NCI-H2196 (cell line): ENCODE measurements around the gene IKBKE.

Experiments used
- DNase-seq: peaks from one replicate; lab custom pipeline; 2025; ENCODE audit not compliant: unreplicated experiment; lab: John Stamatoyannopoulos, UW

Gene IKBKE

DNA sequence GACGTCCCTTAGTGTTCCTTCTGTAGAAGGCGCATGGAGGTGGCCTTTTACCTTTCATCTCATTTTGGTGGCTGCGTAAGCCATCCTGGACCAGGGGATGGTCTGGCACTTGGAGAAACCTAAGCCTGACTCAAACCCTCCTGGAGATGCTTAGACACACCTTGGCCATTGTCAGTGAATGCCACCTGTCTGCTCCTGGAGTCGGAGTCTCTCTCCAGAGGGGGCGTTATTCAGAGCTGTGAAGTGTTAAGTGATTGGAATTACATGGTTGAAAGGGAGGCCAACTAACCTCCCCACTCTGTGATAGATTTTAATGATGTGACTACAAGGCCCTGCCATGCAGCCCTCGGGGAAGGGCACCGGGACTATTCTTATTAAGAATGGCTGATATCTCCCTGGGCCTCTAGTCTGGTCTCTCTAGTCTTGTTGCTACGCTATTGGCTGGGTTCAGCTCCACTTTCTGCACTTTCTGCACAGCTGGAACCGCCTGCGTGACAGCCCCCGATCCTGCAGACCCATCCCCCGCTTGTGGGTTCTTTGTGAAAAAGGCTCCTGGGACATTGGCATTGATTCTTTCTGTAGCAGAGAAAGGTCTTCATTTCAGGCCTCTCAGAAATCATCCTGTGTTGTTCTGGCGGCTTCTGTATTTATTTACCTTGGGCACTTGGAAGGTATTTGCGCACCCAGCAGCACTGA, 41.2 kb downstream of the IKBKE start:
- no peak for DNase-seq

DNA sequence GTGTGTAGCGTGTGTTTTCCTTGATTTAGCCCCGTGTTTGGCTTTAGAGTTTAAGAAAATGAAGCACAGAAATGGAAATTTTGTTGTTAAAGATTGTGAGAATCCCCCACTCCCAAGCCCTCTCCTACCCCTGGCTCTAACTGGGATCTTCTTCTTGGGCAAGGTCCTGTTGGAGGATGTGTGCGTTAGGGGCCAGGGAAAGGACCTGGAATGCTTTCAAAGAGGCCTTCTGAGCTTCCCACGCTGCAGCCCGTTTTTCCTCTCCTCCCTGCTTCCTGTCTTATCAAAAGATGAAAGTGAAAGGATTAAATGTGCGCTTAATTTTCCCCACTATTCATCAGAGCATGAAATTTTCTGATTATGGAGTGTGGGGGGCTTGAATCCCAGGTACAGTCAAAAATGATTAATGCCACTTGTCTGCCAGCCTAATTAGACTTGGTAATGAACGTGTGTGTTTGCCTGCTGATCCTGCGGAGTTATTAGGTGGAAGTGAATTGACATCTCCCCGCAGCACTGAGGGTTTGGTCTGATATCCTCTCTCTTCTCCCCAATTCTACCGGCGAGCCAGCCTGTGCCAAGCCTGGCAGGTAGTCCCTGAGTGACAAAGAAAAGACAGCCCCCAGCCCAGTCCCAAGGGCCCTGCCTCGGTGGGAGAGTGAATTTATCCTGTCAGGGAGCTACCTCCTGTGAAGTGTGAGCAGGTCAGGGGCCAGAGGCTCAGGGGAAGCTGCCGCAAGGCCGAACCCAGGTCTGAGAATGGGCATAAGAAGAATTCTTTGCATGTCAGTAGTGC, 42.0 kb downstream of the IKBKE start:
- no peak for DNase-seq

DNA sequence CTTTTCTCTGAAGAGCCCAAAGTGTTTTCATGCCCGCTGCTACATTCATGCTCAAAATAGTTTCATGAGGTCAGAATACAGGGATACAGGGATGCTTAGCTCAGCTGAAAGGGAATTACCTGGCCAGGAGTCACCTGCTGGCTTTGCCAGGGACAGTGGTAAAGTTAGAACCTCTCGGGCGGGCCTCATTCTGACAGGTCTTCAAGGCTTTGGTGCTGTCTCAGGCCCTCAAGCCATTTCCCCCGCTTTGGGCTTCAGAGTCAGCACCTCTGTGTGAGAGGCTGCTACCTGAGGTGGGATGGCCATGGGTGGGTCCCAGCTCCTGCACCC, 42.5 kb downstream of the IKBKE start:
- DNase-seq: no peak

DNA sequence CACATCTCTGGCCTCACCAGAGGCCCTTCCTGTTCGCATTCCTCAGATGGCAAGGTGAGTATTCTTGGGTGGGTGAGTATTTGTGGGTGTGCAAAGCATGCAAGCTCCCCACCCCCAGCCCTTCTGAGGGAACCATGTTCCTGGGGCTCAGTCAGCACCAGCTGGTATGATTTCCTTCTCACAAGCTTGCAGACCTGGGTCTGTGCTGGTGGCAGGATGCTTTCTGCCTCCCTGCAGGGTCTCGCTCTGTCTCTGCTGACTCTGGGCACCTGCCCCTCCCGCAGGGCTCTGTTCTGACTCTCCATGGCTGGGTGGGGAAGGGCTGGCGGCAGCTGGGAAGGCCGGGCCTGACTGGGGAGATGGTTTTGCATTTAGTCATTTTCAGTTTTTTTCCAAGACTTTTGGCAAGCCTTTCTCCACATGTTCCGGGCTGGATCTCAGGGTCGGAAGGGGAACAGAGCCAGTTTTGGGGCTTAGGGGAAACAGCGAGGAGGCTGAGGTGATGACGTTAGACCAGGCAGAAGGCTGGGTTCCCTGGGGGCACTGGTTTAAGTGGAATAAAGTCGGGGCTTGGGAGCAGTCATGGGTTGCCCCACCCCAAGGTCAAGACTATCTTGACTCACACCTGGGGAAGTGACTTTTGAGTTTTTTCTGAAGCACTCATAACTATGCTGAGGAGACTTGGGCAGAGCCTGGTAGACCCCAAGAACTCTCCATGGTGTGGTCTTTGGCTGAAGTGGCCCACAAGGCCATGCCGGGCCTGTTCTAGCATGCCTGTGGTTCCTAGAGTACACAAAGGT, 43.2 kb downstream of the IKBKE start:
- no peak for DNase-seq

DNA sequence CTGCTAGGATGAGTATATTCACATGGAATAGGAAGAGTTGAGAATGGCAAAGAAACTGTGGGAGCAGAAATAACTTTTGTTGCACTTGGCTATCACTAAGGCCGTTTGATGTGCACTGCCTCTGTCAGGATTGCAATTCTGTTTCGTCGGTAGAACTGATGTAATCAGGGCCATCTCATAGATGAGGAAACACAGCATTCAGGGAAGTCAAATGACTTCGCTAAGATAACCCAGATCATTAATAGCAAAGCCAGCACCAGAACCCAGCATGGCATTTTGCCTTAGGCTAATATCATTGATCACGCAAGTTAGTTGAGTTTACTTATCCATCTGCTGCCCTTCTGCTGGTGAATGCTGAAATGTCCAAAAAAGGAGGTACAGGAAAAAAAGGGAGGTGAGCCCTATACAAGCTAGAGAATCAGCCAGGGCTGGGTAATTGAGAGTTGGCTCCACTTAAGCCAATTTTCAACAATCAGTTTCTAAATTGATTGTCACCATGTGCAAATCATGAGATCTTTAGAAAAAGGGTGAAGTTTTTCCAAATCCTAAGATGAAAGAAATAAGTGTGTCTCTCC, 44.6 kb downstream of the IKBKE start:
- DNase-seq: no peak

DNA sequence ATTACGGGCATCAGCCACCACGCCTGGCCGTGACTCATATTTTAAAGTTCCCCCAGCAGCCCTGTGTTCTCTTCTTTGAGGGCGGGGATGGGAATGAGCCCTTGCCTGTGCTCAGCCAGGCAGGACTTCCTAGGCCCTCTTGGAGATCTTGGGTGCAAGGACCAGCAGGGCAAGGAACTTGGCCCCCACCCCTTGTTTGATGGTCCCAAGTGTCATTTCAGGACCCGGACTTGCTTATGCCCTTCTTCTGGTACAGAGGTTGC, 46.4 kb downstream of the IKBKE start:
- DNase-seq: no peak

DNA sequence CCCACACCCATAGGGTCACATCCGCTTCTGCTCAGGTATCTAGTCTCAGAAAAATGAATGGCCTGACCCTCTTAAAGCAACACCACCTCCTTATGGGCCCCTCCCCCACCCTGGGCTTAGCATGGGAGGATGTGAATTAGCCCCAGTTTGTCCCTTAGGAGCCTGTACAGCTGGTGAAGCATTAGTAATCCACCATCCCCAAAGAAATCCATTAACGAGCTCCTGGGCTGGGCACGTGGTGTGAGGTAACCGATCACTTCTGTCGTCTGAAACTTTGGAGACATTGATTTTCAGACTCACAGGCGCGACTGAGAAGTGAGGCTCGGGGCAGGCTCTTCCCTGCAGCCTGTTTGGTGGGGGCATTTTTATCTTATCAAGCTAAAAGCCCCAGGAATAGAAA, 47.5 kb downstream of the IKBKE start:
- no peak for DNase-seq

DNA sequence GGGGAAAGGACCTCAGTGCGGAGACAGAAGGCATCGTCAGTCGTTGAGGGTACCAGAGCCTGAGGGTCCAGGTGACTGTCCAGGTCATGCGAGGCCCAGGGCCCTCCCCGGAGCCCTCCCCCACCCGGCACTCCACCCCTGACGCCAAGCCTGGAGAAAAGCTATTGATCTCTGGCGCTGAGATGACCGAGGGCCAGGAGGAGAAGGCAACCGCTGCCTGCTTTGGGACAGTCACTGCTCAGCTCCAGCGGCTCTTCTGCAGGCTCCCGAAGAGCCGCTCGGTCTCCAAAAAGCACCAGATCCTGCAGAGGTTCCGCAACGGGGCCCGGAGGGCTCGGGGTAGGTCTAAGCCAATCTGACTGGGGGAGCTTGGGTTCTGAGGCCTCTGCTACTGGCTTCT, 47.9 kb downstream of the IKBKE start:
- no peak for DNase-seq

DNA sequence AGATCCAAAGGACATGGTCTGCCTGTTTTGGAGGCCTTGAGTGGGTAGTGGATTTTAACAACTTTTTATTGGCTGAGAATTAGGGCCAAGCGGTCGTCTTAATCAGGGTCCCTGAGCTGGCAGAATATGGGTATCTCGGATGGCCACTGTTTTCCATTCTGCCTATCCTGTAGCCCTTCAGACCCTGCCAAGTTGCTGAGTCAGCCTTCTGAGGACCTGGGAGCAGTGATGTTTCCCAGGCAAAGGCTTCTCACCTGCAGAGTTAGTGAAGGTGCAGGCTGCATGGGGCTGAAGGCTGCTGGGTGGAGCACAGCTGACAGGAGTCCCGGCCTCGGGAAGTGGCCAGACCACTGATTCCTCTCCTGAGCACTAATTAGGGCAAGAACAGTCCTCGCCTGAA, 48.5 kb downstream of the IKBKE start:
- no peak for DNase-seq

DNA sequence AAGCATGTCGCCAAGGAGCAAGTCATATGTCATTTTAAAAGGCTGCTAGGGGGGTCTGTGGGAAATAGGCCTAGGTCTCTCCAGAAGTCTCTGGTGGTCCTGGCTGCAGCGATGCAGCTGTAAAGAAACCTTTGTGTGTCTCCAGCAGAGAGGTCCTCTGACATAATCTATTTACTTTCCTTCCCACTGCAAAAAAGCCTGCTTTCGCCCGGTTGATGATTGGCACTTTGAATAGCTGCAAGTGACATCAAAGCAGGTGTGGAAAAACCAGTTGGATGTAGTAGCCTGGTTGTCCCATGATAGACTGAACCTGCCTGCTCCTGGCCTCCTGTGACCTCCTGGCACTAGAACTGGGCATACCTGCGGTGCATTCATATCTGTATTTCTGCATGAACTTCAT, 50.9 kb downstream of the IKBKE start:
- peak; percentile 48 for DNase-seq

DNA sequence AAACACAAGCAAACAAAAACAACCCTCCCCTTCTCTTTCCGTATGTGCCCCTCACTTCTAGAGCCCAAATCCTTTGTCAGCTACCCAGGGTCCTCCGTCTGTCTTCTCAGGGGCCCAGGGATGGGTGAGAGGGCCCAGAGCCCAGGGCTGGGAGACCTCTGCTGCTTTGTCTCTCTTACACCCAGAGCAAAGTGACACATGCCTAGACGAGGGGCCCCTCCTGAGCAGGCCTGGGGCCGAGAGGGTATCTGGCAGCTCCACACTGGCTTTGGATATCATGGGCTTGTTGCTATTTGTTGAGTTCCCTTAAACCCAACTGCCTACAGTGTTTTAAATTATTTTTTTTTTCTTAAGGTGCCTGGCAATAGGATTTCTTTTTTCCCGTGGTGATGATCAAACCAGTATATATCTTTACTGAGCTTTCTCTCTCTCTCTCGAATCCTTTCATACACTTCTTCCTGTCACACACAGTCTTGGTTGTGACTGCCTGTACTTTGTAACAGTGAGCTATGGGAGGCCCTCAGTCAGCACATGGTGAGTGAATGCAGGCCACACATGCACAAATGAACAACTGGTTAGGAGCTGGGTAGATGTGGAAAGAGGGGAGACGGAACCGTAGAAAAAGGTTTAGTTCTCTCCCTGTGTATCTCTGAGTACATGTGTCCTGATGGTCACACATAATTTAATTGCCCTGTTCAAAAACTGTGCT, 51.6 kb downstream of the IKBKE start:
- no peak for DNase-seq

DNA sequence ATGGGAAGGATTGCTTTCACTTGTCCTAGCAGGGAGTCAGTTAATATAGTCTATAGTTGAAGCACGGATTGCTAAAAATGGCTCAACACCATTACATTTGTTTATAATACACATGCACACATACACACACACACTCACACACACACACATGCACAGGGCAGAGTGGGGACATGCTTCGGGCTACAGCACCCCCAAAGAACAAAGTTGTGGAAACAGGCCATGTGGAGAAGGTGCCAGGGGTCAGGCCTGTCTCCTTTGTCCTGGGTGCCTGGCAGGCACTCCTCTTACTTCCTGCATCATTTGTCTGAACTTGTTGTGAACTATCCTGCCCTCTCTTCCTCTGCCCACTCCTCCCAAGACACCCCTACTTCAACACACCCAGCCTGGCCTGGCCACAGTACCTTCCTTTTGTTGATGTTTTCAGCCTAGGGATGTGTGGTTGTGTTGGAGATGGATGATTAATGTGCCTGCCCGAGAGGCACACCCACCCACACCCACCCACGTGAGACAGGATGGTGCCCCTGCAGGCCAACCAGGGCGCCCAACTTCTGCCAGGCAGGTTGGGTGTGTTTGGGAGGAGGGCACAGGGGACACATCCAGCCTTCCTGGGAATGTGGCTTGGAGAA, 54.6 kb downstream of the IKBKE start:
- no peak for DNase-seq

DNA sequence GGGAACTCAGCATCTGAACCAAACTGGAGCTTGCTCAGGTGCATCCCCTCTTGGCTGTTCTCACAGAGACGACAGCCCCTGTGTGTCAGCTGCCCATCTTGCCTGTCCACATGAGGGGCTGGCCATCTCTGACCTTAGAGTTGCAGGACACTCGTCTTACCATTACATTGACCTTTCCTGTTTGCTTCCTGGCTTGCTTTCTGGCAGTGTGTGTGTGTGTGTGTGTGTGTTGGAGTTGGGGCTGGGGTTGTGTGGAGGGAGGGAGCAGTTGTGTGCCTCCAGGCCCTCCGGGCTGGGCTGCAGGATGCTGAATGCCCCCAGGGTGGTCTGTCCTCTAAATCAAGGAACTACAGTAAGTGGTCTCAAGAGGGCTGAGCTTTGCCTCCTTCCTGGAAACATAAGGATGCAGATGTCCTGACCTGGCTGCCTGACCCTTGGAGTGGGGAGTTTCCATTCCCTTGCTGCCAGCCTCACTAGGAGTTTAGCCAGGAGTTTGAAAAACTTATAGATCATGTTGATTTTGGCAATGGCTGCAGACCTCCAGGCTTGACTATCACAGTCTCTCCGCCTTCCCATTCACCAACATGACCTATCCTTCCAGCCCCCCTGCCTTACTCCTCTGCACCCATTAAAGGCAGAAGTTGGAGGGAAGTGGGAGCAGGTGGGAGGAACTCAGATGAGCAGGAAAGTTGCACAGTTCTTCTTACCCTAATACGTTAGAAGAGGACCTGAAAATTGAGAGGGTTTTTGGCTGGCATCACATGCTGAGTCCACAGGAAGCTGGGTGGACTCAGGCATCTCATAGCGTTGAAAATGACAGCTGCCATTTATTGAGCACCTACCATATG, 56.0 kb downstream of the IKBKE start:
- DNase-seq: peak; percentile 35

DNA sequence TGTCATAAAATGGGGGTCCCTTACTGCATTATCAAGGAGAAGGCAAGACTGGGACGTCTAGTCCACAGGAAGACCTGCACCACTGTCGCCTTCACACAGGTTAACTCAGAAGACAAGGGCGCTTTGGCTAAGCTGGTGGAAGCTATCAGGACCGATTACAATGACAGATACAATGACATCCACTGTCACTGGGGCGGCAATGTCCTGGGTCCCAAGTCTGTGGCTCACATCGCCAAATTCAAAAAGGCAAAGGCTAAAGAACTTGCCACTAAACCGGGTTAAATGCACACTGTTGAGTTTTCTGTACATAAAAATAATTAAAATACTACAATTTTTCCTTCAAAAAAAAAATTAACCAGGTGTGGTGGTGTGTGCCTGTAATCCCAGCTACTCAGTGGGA, 59.1 kb downstream of the IKBKE start:
- DNase-seq: no peak

DNA sequence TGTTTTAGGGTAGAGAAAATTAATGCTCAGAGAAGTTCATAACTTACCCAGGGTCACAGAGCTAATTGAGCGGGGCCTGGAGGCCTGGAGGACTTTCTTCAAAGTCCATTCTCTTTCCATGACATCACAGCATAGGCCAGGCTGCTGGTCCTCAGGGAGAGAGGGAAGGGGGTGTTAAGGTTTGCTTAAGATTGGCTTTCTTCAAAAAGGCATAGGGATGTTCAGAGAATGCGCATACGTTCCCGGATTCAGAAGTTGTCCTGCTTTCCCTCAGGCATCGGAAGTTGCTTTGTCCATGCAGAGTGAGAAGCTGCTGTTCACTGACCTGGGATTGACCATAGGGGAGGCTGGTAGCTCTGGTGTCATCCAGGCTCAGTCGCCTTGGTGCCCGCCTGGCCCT, 62.1 kb downstream of the IKBKE start:
- DNase-seq: no peak

DNA sequence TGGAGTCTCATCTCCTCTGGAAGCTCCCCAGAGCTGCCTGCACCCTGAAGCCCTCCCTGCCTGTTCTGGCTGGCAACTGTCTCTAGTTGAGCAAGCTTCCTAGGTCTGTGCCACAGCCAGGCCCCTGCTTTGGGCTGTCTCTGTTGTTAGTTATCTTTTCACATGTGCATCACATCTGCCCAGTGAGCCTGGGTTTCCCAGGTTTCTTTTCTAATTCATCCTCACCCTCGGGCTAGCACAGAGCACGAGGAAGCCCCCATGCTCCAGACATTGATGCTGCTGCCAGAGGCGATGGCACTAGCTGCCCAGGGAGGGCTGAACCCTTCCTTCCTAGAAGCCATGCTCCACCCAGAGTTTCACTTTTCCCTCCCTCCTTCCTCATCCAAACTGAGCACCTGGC, 64.3 kb downstream of the IKBKE start:
- no peak for DNase-seq

DNA sequence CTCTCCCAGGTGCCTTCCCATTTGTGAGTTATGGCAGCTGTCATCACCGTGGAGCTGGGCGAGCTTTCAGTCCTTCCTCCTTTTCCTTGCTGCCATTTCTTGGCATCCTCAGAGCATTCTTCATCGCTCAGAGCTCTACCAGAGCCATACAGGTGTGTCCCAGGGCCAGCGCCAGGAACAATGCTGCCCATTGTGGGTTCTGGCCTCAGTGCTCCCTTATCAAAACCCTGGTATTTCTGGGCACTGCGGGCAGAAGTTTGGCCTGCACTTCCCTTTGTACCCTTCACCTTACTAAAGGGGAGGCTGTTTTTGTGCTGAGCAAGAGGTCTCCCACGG, 65.5 kb downstream of the IKBKE start:
- no peak for DNase-seq

DNA sequence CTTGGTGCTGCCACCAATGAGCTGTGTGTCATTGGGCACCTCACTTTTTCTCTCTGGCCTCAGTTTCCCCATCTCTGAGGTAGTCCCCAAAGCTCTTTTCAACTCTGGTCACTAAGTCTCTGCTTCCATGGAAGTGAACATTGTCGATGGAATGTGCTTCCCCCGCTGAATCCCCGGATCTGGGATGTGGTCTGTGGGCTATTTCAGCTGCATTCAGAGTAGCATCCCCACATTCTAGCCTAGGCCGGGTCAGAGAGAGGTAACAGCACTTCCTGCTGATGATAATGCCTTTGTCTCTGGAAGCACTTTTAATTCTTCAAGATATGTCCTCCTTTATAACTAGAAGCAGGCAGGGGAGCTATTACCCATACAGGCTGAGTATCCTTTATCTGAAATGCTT, 66.9 kb downstream of the IKBKE start:
- no peak for DNase-seq

DNA sequence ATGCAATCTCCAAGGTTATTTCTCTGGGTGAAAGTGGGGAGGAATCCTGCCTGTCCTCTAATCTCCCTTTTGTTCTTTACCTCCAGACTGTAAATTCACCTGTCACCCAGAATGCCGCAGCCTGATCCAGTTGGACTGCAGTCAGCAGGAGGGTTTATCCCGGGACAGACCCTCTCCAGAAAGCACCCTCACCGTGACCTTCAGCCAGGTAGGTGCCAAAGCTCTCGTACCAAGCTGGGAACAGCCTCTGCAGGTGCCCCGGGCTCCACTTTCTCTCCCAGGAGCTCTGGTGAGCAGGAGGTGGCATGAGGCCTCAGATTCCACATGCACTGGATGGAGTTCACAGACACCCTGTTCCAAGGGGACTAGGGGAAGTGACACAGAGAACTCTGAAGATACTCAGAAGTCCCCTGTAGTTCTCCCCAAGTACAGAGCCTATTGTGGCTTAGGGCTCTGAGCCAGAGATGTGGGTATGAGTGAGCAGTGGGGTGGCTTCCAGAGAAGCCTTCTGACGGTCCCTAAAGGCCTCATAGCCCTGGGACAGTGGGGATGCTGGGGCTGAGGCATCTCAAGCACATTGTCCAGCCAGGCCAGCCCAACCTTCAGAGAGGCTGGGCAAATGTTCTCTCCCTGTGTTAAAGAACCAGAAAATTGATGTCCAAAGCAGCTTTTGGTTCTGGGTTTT, 68.0 kb downstream of the IKBKE start:
- no peak for DNase-seq
